Measurements from ENCODE around the gene TSPAN4. TPM values are rescaled to one million over a fixed set of nuclear protein-coding genes. Genes with fewer than 3 reads are reported as not detected.
A peak's percentile ranks its signal among the peaks of the same experiment; 100 is the strongest.

The TSPAN4 gene
- total and polyA plus RNA-seq, 2 of the 13 experiments (the other 11 are each of a cell fraction or from before 2014, with no cell fraction given), result 31.7 to 68.3 TPM

DNA sequence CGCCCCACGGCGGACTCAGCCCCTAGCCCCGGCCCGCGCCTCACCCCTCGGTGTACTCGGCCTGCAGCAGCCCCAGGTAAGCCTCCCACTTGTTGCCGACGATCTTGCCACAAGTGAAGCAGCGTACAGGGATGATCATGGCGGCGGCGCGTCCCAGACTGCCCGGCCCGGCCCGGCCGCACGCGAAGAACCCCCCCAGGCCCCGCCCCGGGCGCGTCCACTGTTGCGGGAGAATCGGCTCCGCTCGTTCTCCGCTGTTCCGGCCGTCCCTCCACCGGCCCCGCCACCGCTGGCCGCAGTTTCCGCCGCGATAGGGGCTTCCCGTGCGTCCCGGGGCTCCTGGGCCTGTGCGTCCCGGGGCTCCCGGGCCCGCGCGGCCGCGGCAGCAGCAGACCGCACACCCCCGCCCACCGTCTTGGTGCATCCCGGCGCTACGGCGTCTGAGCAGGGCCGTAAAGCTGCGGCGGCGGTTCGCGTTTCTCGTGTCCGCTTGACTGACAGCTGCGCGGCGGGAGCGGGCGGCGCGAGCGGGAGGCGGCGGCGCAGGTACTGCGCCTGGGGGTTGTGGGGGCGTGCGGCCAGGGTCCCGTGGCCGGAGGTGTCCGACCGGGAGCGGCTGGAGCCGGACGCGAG lies at the start of gene TSPAN4, which contains the start of gene POLR2L (continued):
- TF ChIP-seq, protein P1, sequence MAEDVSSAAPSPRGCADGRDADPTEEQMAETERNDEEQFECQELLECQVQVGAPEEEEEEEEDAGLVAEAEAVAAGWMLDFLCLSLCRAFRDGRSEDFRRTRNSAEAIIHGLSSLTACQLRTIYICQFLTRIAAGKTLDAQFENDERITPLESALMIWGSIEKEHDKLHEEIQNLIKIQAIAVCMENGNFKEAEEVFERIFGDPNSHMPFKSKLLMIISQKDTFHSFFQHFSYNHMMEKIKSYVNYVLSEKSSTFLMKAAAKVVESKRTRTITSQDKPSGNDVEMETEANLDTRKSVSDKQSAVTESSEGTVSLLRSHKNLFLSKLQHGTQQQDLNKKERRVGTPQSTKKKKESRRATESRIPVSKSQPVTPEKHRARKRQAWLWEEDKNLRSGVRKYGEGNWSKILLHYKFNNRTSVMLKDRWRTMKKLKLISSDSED (CRISPR knock-in tag; IDR thresholded peaks at IDR 0.05), result no peak
- TF ChIP-seq, protein P2, sequence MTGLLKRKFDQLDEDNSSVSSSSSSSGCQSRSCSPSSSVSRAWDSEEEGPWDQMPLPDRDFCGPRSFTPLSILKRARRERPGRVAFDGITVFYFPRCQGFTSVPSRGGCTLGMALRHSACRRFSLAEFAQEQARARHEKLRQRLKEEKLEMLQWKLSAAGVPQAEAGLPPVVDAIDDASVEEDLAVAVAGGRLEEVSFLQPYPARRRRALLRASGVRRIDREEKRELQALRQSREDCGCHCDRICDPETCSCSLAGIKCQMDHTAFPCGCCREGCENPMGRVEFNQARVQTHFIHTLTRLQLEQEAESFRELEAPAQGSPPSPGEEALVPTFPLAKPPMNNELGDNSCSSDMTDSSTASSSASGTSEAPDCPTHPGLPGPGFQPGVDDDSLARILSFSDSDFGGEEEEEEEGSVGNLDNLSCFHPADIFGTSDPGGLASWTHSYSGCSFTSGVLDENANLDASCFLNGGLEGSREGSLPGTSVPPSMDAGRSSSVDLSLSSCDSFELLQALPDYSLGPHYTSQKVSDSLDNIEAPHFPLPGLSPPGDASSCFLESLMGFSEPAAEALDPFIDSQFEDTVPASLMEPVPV (CRISPR knock-in tag; IDR thresholded peaks at IDR 0.05), result peak; percentile 74
- no peak for TF ChIP-seq ZNF501 (CRISPR knock-in tag; IDR thresholded peaks at IDR 0.05)
- TF ChIP-seq ZNF292 (CRISPR knock-in tag; IDR thresholded peaks at IDR 0.05; ENCODE audit: borderline replicate concordance, low read depth), result no peak
- TF ChIP-seq ZBTB3 (CRISPR knock-in tag; IDR thresholded peaks at IDR 0.05; ENCODE audit: borderline replicate concordance, low read depth), result no peak
- no peak for TF ChIP-seq ZNF598 (CRISPR knock-in tag; IDR thresholded peaks at IDR 0.05; ENCODE audit: borderline replicate concordance)
- no peak for TF ChIP-seq SMARCE1 (IDR thresholded peaks at IDR 0.05; ENCODE audit: borderline replicate concordance)
- TF ChIP-seq GLI4 (CRISPR knock-in tag; IDR thresholded peaks at IDR 0.05; ENCODE audit: borderline replicate concordance), result peak; percentile 95
- TF ChIP-seq SP1 (IDR thresholded peaks at IDR 0.05), result no peak; the same call in 1 of the 2 replicates
- peak; percentile 78 for TF ChIP-seq SP1 (CRISPR knock-in tag; IDR thresholded peaks at IDR 0.05)
- peak; percentile 77 for TF ChIP-seq FOXC1 (CRISPR knock-in tag; IDR thresholded peaks at IDR 0.05; ENCODE audit: borderline replicate concordance)
- TF ChIP-seq STAT5B (CRISPR knock-in tag; IDR thresholded peaks at IDR 0.05), result no peak
- 0 out of 2 replicates have a peak, but pooled peaks have one; percentile 29 for TF ChIP-seq YEATS4 (CRISPR knock-in tag; IDR thresholded peaks at IDR 0.05; ENCODE audit: borderline replicate concordance)
- TF ChIP-seq TGIF2 (CRISPR knock-in tag; IDR thresholded peaks at IDR 0.05), result peak; percentile 99
- TF ChIP-seq, protein P3, sequence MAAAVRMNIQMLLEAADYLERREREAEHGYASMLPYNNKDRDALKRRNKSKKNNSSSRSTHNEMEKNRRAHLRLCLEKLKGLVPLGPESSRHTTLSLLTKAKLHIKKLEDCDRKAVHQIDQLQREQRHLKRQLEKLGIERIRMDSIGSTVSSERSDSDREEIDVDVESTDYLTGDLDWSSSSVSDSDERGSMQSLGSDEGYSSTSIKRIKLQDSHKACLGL (CRISPR knock-in tag; IDR thresholded peaks at IDR 0.05), result peak; percentile 90
- TF ChIP-seq, protein P4, sequence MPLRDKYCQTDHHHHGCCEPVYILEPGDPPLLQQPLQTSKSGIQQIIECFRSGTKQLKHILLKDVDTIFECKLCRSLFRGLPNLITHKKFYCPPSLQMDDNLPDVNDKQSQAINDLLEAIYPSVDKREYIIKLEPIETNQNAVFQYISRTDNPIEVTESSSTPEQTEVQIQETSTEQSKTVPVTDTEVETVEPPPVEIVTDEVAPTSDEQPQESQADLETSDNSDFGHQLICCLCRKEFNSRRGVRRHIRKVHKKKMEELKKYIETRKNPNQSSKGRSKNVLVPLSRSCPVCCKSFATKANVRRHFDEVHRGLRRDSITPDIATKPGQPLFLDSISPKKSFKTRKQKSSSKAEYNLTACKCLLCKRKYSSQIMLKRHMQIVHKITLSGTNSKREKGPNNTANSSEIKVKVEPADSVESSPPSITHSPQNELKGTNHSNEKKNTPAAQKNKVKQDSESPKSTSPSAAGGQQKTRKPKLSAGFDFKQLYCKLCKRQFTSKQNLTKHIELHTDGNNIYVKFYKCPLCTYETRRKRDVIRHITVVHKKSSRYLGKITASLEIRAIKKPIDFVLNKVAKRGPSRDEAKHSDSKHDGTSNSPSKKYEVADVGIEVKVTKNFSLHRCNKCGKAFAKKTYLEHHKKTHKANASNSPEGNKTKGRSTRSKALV (CRISPR knock-in tag; IDR thresholded peaks at IDR 0.05), result no peak
- peak; percentile 46; the same call in 1 of the 2 replicates for TF ChIP-seq ETV6 (CRISPR knock-in tag; conservative IDR thresholded peaks at IDR 0.05)
- 0 out of 2 replicates have a peak, but pooled peaks have one; percentile 4 for TF ChIP-seq ZNF160 (CRISPR knock-in tag; IDR thresholded peaks at IDR 0.05)
- TF ChIP-seq AKAP8 (CRISPR knock-in tag; IDR thresholded peaks at IDR 0.05), result no peak
- TF ChIP-seq, protein P5, sequence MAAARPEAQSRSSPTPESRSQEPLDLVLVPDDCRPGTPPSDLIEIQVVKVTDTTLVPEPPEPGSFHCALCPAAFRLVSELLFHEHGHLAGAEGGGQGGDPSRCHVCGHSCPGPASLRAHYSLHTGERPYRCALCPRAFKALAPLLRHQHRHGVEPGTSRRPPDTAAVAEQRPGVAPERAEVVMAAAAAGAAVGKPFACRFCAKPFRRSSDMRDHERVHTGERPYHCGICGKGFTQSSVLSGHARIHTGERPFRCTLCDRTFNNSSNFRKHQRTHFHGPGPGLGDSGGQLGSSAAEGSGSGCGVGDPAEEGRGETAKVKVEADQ (CRISPR knock-in tag; IDR thresholded peaks at IDR 0.05; ENCODE audit: borderline replicate concordance), result no peak; the same call in 1 of the 2 replicates
- no peak; the same call in 1 of the 2 replicates for TF ChIP-seq ZNF619 (CRISPR knock-in tag; IDR thresholded peaks at IDR 0.05)
- TF ChIP-seq, protein P6, sequence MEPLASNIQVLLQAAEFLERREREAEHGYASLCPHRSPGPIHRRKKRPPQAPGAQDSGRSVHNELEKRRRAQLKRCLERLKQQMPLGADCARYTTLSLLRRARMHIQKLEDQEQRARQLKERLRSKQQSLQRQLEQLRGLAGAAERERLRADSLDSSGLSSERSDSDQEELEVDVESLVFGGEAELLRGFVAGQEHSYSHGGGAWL (CRISPR knock-in tag; IDR thresholded peaks at IDR 0.05), result 0 out of 2 replicates have a peak, but pooled peaks have one; percentile 38
- TF ChIP-seq STAG1 (CRISPR knock-in tag; IDR thresholded peaks at IDR 0.05), result no peak
- TF ChIP-seq KLF12 (CRISPR knock-in tag; IDR thresholded peaks at IDR 0.05; ENCODE audit: borderline replicate concordance), result peak; percentile 62; the same call in 1 of the 2 replicates
